MM.1S (cell line): ENCODE results near the gene SLC25A48.
A peak's percentile ranks its signal among the peaks of the same experiment; 100 is the strongest.

ENCODE experiments used
- DNase-seq: peaks from one replicate; pipeline ENCODE4 v3.0.0-alpha.2; 2015
- H2AFZ ChIP-seq: fragments of 300-600 bp; sonication (generic); 2 replicates; pipeline ENCODE4 v1.6.0; 2016; ENCODE audit warnings: antibody characterized with exemption, low read length
- H3F3A ChIP-seq: fragments of 300-600 bp; sonication (generic); 2 replicates; pipeline ENCODE4 v1.6.1; 2016; ENCODE audit warnings: mild to moderate bottlenecking, antibody characterized with exemption, low read length, moderate library complexity, mixed read lengths; ENCODE audit not compliant: insufficient read depth
- H3K27ac ChIP-seq: fragments of 300-600 bp; sonication (generic); 2 replicates; pipeline ENCODE4 v1.5.1; 2016; ENCODE audit warnings: mild to moderate bottlenecking, low read length
- H3K27me3 ChIP-seq: fragments of 300-600 bp; sonication (generic); replicated peaks from 2 replicates; pipeline ENCODE4 v1.6.0; 2016; ENCODE audit warnings: low read length; ENCODE audit not compliant: insufficient read depth
- H3K36me3 ChIP-seq: fragments of 300-600 bp; sonication (generic); replicated peaks from 2 replicates; pipeline ENCODE4 v1.6.1; 2016; ENCODE audit warnings: mild to moderate bottlenecking, low read length, mixed read lengths; ENCODE audit not compliant: insufficient read depth
- H3K4me1 ChIP-seq: fragments of 300-600 bp; sonication (generic); 2 replicates; pipeline ENCODE4 v1.6.1; 2016; ENCODE audit warnings: low read length, mixed read lengths
- H3K4me2 ChIP-seq: fragments of 300-600 bp; sonication (generic); 2 replicates; pipeline ENCODE4 v1.6.0; 2016; ENCODE audit warnings: low read depth, low read length
- H3K4me3 ChIP-seq: fragments of 300-600 bp; sonication (generic); 2 replicates; pipeline ENCODE4 v1.5.1; 2016; ENCODE audit warnings: low read length, mixed read lengths
- H3K79me2 ChIP-seq: fragments of 300-600 bp; sonication (generic); 2 replicates; pipeline ENCODE4 v1.6.1; 2016; ENCODE audit warnings: mixed run types, low read length, mixed read lengths
- H3K9ac ChIP-seq: fragments of 300-600 bp; sonication (generic); 2 replicates; pipeline ENCODE4 v1.6.1; 2016; ENCODE audit warnings: low read length, mixed read lengths
- H3K9me2 ChIP-seq: fragments of 300-600 bp; sonication (generic); replicated peaks from 2 replicates; pipeline ENCODE4 v1.6.1; 2016; ENCODE audit warnings: mild to moderate bottlenecking, low read length, mixed read lengths; ENCODE audit not compliant: insufficient read depth
- H3K9me3 ChIP-seq: fragments of 300-600 bp; sonication (generic); replicated peaks from 2 replicates; pipeline ENCODE4 v1.6.1; 2016; ENCODE audit warnings: mild to moderate bottlenecking, low read length, mixed read lengths; ENCODE audit not compliant: insufficient read depth
- H4K20me1 ChIP-seq: fragments of 300-600 bp; sonication (generic); 2 replicates; pipeline ENCODE4 v1.6.1; 2016; ENCODE audit warnings: mild to moderate bottlenecking, low read length, moderate library complexity, mixed read lengths; ENCODE audit not compliant: insufficient read depth
- EZH2 ChIP-seq: fragments of 300-600 bp; sonication (generic); optimal IDR thresholded peaks from 2 replicates; pipeline ENCODE3; 2017; ENCODE audit warnings: low read depth, mild to moderate bottlenecking, antibody characterized with exemption, low read length, mixed read lengths
- EZH2phosphoT487 ChIP-seq: fragments of 300-600 bp; sonication (generic); IDR thresholded peaks from 2 replicates; pipeline ENCODE4 v1.6.1; 2018; ENCODE audit warnings: antibody characterized with exemption, low read length
- TF ChIP-seq, protein P1 (sequence below): fragments of 300-600 bp; sonication (generic); IDR thresholded peaks from 2 replicates; pipeline ENCODE4 v1.5.1; 2016; ENCODE audit warnings: antibody characterized with exemption, low read length, mixed read lengths

Gene SLC25A48

DNA sequence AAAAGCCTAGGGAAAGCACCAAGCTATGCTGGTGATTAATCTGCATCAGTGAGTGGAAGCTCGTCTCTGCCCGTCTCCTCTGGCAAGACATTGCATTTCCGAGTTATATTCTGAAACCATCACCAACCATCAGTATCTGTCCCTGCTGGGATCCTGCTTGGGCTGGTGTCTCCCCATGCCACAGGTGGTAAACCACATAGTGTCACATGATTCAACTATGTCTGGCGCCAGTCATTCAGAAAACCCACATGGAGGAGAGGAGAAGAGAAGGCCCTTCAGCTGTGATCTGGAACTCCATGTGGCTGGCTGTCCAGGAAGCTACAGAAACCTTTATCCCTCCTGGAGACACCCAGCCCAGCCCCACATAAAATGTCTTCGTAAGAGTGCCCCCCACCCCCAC, 56.4 kb downstream of the SLC25A48 start:
- Histone ChIP-seq H3K36me3 (no peaks in the 10 kb centered on the region), H3K4me1 (peaks cover 30% of the 10 kb centered on the region), H3K27me3 (no peaks in the 10 kb centered on the region), H4K20me1 (no peaks in the 10 kb centered on the region), H3F3A (peaks cover 13% of the 10 kb centered on the region), H2AFZ (no peak overlapping the region), H3K9me2 (no peaks in the 10 kb centered on the region), H3K4me3 (no peak overlapping the region), H3K27ac (peak overlapping the region; percentile 26; the same call in 1 of the 2 replicates), H3K4me2 (peak overlapping the region; percentile 39), H3K79me2 (no peaks in the 10 kb centered on the region), H3K9me3 (no peaks in the 10 kb centered on the region), H3K9ac (no peak overlapping the region)
- DNase-seq: peak; percentile 92
- TF ChIP-seq, protein P1, sequence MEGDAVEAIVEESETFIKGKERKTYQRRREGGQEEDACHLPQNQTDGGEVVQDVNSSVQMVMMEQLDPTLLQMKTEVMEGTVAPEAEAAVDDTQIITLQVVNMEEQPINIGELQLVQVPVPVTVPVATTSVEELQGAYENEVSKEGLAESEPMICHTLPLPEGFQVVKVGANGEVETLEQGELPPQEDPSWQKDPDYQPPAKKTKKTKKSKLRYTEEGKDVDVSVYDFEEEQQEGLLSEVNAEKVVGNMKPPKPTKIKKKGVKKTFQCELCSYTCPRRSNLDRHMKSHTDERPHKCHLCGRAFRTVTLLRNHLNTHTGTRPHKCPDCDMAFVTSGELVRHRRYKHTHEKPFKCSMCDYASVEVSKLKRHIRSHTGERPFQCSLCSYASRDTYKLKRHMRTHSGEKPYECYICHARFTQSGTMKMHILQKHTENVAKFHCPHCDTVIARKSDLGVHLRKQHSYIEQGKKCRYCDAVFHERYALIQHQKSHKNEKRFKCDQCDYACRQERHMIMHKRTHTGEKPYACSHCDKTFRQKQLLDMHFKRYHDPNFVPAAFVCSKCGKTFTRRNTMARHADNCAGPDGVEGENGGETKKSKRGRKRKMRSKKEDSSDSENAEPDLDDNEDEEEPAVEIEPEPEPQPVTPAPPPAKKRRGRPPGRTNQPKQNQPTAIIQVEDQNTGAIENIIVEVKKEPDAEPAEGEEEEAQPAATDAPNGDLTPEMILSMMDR: no peak
- TF ChIP-seq EZH2 (no peak), EZH2phosphoT487 (no peak)

DNA sequence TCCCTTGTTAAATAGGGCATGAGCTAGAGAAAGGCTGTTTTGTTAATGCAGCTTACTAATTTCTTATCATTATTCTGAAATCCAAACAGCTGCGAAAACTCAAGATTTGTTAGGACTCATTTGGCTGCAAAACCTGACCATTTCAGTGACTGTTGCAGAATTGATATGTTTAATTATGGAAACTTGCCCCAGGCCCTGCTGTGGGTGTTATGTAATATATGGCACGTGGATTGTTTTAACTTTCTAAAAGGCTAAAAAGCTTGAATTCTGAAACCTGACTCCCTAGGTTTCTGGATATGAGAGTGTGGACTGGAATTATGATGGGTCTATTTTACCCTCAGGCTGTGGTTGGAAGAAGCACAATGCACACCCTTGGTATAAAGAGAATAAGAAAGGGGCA, 56.8 kb downstream of the SLC25A48 start:
- peaks cover 13% of the 10 kb centered on the region for H3F3A ChIP-seq
- no peaks in the 10 kb centered on the region for H4K20me1 ChIP-seq
- H3K79me2 ChIP-seq: no peaks in the 10 kb centered on the region
- no peaks in the 10 kb centered on the region for H3K27me3 ChIP-seq
- no peaks in the 10 kb centered on the region for H3K36me3 ChIP-seq
- no peak overlapping the region for H3K4me3 ChIP-seq
- no peak overlapping the region for H2AFZ ChIP-seq
- no peak for TF ChIP-seq EZH2
- TF ChIP-seq, protein P1: no peak
- no peak for TF ChIP-seq EZH2phosphoT487
- no peaks in the 10 kb centered on the region for H3K9me3 ChIP-seq
- DNase-seq: no peak
- H3K4me1 ChIP-seq: peaks cover 30% of the 10 kb centered on the region
- no peak overlapping the region for H3K27ac ChIP-seq
- H3K4me2 ChIP-seq: peak overlapping the region; percentile 39; the same call in 1 of the 2 replicates
- no peak overlapping the region for H3K9ac ChIP-seq
- H3K9me2 ChIP-seq: no peaks in the 10 kb centered on the region

DNA sequence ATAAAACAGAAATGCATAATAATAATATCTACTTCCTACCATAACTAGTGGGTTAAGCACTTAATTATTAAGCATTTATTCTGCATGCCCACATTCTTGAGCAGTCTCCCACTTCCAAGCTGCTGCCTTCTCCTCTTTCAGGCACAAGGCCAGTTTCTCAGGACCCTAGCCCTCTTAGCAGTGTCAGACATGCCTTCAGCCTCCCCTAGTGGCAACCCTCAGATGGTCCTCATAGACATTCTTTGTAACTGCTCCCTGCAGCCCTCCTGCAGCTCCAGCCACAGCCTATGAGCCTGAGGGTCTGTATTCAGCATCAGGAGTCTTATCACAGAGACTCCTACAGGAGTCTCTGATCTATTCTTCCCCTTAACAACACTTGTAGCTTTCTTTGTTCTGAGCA, 57.3 kb downstream of the SLC25A48 start:
- Histone ChIP-seq H3K27ac (no peak overlapping the region), H3K9ac (no peak overlapping the region), H3F3A (peaks cover 13% of the 10 kb centered on the region), H3K27me3 (no peaks in the 10 kb centered on the region), H3K79me2 (no peaks in the 10 kb centered on the region), H3K9me3 (no peaks in the 10 kb centered on the region), H3K36me3 (no peaks in the 10 kb centered on the region), H3K4me1 (peaks cover 30% of the 10 kb centered on the region), H2AFZ (no peak overlapping the region), H3K4me3 (no peak overlapping the region), H3K4me2 (no peak overlapping the region), H3K9me2 (no peaks in the 10 kb centered on the region), H4K20me1 (no peaks in the 10 kb centered on the region)
- TF ChIP-seq EZH2phosphoT487: no peak
- TF ChIP-seq, protein P1: peak; percentile 24
- no peak for DNase-seq
